Measurements from ENCODE around the gene C19orf73.
A peak's percentile ranks its signal among the peaks of the same experiment; 100 is the strongest.
"Not testable (repeated sequence)": the region's sequence is repeated elsewhere in the genome, so short reads cannot be mapped to it uniquely, and the experiment has no call there.

C19orf73 gene

DNA sequence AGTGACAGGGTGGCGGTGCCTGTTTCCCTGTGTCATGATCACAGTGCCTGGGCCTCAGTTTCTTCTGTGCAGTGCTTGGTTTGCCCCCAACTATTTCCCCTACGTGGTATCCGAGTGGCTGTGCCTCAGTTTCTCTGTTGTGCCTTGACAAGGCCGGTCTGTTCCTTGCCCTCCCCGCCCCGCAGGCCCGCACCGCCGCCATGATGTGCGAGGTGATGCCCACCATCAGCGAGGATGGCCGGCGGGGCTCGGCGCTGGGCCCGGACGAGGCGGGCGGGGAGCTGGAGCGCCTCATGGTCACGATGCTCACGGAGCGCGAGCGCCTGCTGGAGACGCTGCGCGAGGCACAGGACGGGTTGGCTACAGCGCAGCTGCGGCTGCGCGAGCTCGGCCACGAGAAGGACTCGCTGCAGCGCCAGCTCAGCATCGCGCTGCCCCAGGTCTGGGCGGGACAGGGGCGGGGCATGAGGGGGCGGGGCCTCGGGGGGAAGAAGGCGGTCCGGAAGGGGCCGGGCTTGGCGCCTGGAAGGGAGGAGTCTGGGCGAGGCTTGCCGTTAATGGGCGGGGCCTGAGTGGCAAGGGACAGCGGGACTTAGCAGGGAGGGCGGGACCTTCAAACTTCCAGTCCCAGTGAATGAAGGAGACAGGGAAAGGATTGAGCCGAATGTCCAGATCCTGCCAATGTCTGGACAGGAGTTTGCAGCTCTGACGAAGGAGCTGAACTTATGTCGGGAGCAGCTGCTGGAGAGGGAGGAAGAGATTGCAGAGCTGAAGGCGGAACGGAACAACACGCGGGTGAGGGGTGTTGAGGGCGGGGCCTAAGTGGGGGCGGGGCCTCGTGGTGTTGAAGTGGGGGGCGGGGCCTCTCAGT lies 9.0 kb upstream of the C19orf73 start:
- ChIA-PET CTCF (interaction anchor here (1.1 to 4.5 kb wide), 7 partner anchors 14 to 443 kb away, joined by 3 to 32 read pairs (median 5); partner anchors contain the start of gene LIN7B), POLR2A (interaction anchor here (0.9 kb wide), 1 partner anchor 49 kb away, joined by 3 read pairs; no protein-coding TSS in a partner anchor)
- TF ChIP-seq, protein P1, sequence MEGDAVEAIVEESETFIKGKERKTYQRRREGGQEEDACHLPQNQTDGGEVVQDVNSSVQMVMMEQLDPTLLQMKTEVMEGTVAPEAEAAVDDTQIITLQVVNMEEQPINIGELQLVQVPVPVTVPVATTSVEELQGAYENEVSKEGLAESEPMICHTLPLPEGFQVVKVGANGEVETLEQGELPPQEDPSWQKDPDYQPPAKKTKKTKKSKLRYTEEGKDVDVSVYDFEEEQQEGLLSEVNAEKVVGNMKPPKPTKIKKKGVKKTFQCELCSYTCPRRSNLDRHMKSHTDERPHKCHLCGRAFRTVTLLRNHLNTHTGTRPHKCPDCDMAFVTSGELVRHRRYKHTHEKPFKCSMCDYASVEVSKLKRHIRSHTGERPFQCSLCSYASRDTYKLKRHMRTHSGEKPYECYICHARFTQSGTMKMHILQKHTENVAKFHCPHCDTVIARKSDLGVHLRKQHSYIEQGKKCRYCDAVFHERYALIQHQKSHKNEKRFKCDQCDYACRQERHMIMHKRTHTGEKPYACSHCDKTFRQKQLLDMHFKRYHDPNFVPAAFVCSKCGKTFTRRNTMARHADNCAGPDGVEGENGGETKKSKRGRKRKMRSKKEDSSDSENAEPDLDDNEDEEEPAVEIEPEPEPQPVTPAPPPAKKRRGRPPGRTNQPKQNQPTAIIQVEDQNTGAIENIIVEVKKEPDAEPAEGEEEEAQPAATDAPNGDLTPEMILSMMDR (IDR thresholded peaks at IDR 0.05; ENCODE audit: insufficient read depth, low read length, missing control alignments): peak; percentile 39
- peak overlapping the region; percentile 58 for H3K4me3 ChIP-seq (ENCODE audit: low read depth, low read length)
- DNase-seq (ENCODE audit: low read depth, low spot score): peak; percentile 56

DNA sequence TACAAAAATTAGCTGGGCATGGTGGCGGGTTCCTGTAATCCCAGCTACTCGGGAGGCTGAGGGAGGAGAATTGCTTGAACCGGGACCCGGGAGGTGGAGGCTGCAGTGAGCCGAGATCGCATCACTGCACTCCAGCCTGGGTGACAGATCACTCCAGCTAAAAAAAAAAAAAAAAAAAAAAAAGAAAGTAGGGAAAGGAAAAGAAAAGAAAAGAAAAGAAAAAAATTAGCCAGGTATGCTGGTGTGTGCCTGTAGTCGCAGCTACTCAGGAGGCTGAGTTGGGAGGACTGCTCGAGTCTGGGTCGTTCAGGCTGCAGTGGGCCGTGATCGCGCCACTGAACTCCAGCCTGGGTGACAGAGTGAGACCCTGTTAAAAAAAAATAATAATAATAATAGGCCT lies 8.3 kb upstream of the C19orf73 start:
- POLR2A ChIA-PET: interaction anchor here (0.7 to 0.9 kb wide), 2 partner anchors 12 to 49 kb away, joined by 3 to 4 read pairs; no protein-coding TSS in a partner anchor
- CTCF ChIA-PET: interaction anchor here (0.9 to 4.5 kb wide), 5 partner anchors 13 to 72 kb away, joined by 5 to 32 read pairs (median 5); partner anchors contain the start of gene LIN7B
- DNase-seq (ENCODE audit: low read depth, low spot score); H3K4me3 ChIP-seq (ENCODE audit: low read depth, low read length): not testable (repeated sequence)

DNA sequence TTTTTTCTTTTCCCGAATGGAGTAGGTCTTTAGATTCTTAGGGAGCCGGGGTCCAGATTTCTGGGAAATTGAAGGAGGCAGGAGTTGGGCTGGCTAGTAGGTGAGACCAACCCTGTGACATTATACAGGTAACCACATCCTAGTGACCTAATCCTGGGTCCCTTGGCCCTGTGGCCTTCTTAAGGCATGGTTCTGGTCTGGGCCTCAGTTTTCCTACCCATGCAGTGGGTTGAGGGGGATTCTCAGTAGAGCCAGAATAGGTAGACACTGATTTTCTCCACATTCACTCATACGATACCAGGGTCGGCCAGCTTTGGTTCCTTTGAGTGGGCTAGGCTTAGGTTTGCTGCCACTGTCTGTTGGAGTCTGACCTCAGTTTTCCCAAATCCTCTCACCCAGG lies 7.6 kb upstream of the C19orf73 start:
- POLR2A ChIA-PET: interaction anchor here (0.7 kb wide), 1 partner anchor 12 kb away, joined by 4 read pairs; no protein-coding TSS in a partner anchor

DNA sequence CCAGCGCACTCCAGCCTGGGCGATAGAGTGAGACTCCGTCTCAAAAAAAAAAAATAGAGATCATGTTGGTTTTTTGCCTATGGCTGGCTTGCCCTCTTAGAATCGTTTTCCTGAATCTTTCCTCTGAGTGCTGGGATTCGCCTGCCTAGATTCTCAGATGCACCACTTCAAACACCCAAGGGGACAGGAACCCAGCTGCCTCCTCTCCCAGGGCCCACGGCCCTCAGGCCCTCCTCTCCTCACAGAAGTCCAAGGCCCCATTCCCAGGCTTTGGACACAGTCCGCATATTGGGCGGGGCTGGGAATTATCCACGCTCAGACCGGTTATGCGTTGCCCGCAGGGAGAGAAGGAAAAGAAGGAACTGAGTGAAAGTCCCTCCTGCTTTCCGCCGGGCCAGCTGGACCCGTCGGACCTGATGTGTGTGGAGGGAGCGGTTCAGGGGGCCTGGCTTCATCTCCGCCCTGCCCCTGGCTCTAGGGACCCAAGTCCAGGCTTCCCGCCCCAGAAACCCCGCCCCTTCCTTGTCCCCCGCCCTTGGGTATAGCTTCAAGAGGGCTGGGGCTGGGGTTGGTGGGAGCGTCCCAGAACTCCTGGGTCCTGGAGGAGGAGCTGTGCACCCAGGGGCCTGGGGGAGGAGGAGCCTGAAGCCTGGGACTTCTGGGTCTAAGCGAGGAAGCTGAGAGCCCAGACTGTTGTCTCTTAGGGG lies 6.2 kb upstream of the C19orf73 start:
- no peak overlapping the region for H3K4me3 ChIP-seq (ENCODE audit: low read depth, low read length)
- no peak for DNase-seq (ENCODE audit: low read depth, low spot score)
- CTCF ChIA-PET: interaction anchor here (0.6 to 1.7 kb wide), 4 partner anchors 16 to 22 kb away, joined by 3 to 6 read pairs (median 3); no protein-coding TSS in a partner anchor
- POLR2A ChIA-PET: no interaction called here
- TF ChIP-seq, protein P1 (IDR thresholded peaks at IDR 0.05; ENCODE audit: insufficient read depth, low read length, missing control alignments): no peak

More for the DNA sequence above, 7.6 kb upstream of the C19orf73 start:
- DNase-seq (ENCODE audit: low read depth, low spot score): no peak
- TF ChIP-seq, protein P1 (IDR thresholded peaks at IDR 0.05; ENCODE audit: insufficient read depth, low read length, missing control alignments): no peak
- H3K4me3 ChIP-seq (ENCODE audit: low read depth, low read length): no peak overlapping the region
- CTCF ChIA-PET: interaction anchor here (0.9 to 1.1 kb wide), 2 partner anchors 12 to 72 kb away, joined by 5 read pairs; partner anchors contain the start of gene LIN7B

DNA sequence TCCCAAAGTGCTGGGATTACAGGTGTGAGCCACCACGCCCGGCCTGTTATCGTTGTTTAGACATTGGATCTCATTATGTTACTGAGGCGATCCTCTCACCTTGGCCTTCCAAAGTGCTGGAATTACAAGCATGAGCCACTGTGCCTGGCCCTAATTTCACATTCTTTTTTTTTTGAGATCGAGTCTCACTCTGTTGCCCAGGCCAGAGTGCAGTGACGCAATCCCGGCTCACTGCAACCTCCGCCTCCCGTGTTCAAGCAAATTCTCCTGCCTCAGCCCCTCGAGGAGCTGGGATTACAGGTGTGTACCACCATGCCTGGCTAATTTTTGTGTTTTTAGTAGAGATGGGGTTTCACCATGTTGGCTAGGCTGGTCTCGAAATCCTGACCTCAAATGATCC lies 4.3 kb upstream of the C19orf73 start:
- DNase-seq (ENCODE audit: low read depth, low spot score); H3K4me3 ChIP-seq (ENCODE audit: low read depth, low read length); CTCF ChIA-PET; POLR2A ChIA-PET: not testable (repeated sequence)

DNA sequence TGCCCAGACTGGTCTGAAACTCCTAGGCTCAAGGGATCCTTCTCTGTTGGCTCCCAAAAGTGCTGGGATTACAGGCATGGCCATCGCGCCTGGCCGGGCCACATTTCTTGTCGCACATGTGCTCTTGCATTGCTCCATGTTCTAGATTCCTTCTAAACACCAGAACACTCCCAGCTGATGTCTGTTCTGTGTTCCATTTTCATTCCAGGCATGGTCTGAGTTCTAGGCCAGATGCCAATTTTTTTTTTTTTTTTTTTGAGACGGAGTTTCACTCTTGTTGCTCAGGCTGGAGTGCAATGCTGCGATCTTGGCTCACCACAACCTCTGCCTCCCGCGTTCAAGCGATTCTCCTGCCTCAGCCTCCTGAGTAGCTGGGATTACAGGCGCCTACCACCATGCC lies 2.9 kb upstream of the C19orf73 start:
- CTCF ChIA-PET: interaction anchor here (2.4 kb wide), 1 partner anchor 104 kb away, joined by 6 read pairs; no protein-coding TSS in a partner anchor
- DNase-seq (ENCODE audit: low read depth, low spot score); H3K4me3 ChIP-seq (ENCODE audit: low read depth, low read length); POLR2A ChIA-PET: not testable (repeated sequence)

DNA sequence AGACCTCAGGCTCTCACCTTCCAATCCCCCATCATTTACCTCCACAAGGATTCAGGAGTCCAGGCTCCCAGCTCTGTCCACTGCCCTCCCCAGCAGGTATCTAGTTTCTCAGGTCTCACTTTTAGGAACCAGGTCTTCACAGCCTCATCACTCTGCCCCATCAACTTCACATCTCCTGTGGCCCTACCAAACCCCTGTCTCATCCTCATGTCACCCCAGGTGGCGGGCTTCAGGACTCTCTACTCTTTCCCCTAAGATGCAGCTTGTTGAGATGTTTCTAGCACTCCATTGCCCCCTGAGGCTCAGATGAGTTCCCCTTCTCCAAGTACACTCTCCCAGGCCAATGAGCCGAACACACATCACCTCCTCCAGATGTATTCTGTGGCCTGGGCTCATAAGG lies 1.9 kb upstream of the C19orf73 start:
- ChIA-PET CTCF (interaction anchor here (1.2 to 2.4 kb wide), 6 partner anchors 25 to 128 kb away, joined by 3 to 13 read pairs (median 5); partner anchors contain the start of genes GYS1 and RUVBL2), POLR2A (no interaction called here)
- no peak overlapping the region for H3K4me3 ChIP-seq (ENCODE audit: low read depth, low read length)
- TF ChIP-seq, protein P1 (IDR thresholded peaks at IDR 0.05; ENCODE audit: insufficient read depth, low read length, missing control alignments): no peak
- DNase-seq (ENCODE audit: low read depth, low spot score): no peak

Data from AG04449 (cell line).